ENCODE results near the gene ACSBG1. TPM values are rescaled to one million over a fixed set of nuclear protein-coding genes. Genes with fewer than 3 reads are reported as not detected.
A peak's percentile ranks its signal among the peaks of the same experiment; 100 is the strongest.

Gene ACSBG1
- polyA plus RNA-seq, 2 donors = 0.10 to 0.11 TPM

DNA sequence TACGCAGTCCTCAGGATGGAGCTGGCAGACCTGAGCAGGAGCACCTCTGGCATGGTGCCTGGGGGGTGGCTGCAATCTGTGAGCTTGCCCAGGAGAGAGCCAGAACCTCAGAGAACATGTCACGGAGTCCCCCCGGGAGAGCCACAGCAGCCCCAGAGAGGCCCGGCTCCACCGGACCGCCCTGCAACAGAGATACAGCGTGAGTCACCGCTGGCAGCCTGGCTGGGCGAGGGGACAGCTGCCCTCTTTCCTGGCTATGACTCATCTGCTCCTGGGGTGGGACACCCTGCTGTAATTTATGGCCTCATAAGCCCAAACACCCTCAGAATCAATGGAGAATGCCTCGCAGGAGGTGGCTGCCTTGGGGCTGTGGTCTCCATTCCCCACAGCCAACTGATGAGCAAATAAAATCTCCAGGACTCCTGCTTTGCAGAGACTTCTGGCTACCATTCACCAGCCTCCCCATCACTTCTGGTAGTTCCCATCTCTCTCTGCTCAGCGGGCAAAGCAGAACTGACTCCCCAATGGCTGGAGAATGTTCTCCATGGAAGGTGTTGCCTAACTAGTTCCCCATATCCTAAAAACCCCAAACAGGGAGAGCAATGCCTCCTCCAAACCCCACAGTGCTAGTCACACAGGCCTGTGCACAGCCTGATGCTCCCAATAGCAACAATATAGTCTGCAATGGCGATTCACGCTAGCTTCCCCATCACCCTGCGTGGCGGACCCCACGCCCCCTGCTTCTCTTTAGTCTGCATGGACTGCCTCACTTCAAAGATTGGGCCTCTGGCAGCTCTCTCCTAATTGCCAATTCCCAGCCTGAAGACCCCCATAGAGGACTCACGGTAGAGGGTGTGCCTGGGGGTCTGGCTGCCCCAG, 21.6 kb downstream of the ACSBG1 start:
- Histone ChIP-seq H3K4me3 (ENCODE audit: low read depth in 1 of 2, low read length in 2 of 2) (no peak overlapping the region), H3K27me3 (ENCODE audit: control insufficient read depth in 1 of 2, insufficient read depth in 2 of 2, low read length in 2 of 2) (no peaks in the 10 kb centered on the region), H3K27ac (ENCODE audit: low read depth in 2 of 2, low read length in 1 of 2) (peak overlapping the region in 1 of 2 donors; percentile 25), H3K4me1 (ENCODE audit: control insufficient read depth in 2 of 2, insufficient read depth in 2 of 2, low read length in 1 of 2) (peaks cover 24 to 45% of the 10 kb centered on the region in 2 donors), H3K36me3 (ENCODE audit: control insufficient read depth in 2 of 2, insufficient read depth in 2 of 2, low read length in 1 of 2) (no peaks in the 10 kb centered on the region), H3K9me3 (ENCODE audit: control insufficient read depth in 2 of 2, insufficient read depth in 1 of 2, low read depth in 1 of 2, low read length in 1 of 2) (no peaks in the 10 kb centered on the region)
- WGBS, 2 donors = 54 to 55% methylated on average over 17 of the region's 17 CpGs

DNA sequence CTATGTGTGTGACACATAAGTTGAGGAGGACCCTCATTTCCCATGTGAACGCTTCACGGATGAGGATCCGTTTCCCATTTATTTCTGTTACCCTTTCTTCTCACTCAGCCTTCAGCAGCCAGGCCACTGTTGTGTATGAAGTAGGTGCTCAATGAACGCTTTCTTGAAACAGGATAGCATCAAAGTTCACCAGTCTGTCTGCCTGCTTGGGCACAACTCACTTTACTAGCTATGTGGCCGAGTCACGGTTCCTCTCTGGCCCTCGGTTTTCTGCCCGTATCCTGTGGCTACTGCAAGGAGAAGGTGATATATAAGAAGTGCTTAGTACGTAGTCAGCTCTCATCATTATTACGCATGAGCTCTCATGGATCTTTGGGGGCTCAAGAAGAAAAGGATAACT, 22.4 kb downstream of the ACSBG1 start:
- Histone ChIP-seq H3K27ac (ENCODE audit: low read depth in 2 of 2, low read length in 1 of 2) (no peak overlapping the region), H3K9me3 (ENCODE audit: control insufficient read depth in 2 of 2, insufficient read depth in 1 of 2, low read depth in 1 of 2, low read length in 1 of 2) (no peaks in the 10 kb centered on the region), H3K4me1 (ENCODE audit: control insufficient read depth in 2 of 2, insufficient read depth in 2 of 2, low read length in 1 of 2) (peaks cover 24 to 45% of the 10 kb centered on the region in 2 donors), H3K4me3 (ENCODE audit: low read depth in 1 of 2, low read length in 2 of 2) (no peak overlapping the region), H3K36me3 (ENCODE audit: control insufficient read depth in 2 of 2, insufficient read depth in 2 of 2, low read length in 1 of 2) (no peaks in the 10 kb centered on the region), H3K27me3 (ENCODE audit: control insufficient read depth in 1 of 2, insufficient read depth in 2 of 2, low read length in 2 of 2) (no peaks in the 10 kb centered on the region)
- WGBS, 2 donors = 90 to 91% methylated on average over 10 of the region's 10 CpGs

DNA sequence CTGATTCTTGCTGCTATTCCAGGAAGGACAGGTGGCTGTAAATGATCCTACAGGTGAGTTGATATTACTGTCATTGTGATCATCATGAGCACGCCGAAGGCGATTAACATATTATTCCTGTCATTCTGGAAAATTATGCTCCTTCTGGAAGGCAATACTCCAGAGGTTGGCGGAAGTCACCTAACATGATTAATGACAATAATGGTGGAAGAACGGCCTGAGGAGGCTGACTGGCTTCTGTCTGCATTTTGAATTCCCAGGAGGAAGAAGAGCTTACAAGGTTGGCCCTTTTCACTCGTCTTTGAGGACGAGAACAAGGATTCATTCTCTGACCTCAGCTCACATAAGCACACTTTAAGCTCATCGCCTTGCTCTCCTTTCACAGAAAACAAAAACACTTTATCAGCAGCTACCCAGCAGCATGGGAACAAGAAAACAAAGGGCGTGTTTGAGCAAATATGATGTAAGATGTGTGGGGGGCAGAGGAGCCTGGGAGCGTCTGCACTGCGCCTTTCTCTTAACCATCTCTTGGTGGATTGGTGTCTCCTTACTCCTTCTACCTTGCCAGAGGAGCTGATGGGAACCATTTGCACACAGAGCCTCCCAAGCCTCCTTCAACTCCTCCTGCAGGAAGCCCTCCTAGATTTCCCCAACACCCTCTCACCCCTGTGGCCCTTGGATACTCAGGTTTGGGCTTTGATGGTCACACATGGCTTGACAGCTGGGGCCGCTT, 23.0 kb downstream of the ACSBG1 start:
- no peaks in the 10 kb centered on the region for H3K36me3 ChIP-seq (ENCODE audit: control insufficient read depth in 2 of 2, insufficient read depth in 2 of 2, low read length in 1 of 2)
- H3K27me3 ChIP-seq (ENCODE audit: control insufficient read depth in 1 of 2, insufficient read depth in 2 of 2, low read length in 2 of 2) = no peaks in the 10 kb centered on the region
- H3K4me1 ChIP-seq (ENCODE audit: control insufficient read depth in 2 of 2, insufficient read depth in 2 of 2, low read length in 1 of 2) = peaks cover 21 to 42% of the 10 kb centered on the region in 2 donors
- H3K4me3 ChIP-seq (ENCODE audit: low read depth in 1 of 2, low read length in 2 of 2) = no peak overlapping the region
- peak overlapping the region in 1 of 2 donors; percentile 17 for H3K27ac ChIP-seq (ENCODE audit: low read depth in 2 of 2, low read length in 1 of 2)
- WGBS, 2 donors = 71 to 77% methylated on average over 12 of the region's 12 CpGs
- no peaks in the 10 kb centered on the region for H3K9me3 ChIP-seq (ENCODE audit: control insufficient read depth in 2 of 2, insufficient read depth in 1 of 2, low read depth in 1 of 2, low read length in 1 of 2)

DNA sequence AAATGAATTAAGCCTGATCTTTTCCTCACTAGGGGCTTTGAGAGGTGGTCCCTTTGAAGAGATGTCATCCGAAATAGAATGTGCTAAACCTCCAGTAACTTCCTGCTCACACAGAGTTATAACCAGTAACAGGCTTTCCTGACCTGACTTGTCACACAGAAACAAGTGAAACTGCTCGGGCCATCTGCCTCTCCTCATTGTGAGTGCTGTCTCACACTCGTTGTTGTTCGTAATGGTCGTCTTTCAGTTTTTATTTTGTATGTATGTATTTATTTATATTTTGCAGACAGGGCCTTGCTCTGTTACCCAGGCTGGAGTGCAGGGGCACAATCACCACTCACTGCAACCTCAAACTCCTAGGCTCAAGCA, 24.0 kb downstream of the ACSBG1 start:
- WGBS, 2 donors = 43 to 51% methylated on average over 5 of the region's 5 CpGs
- Histone ChIP-seq H3K36me3 (ENCODE audit: control insufficient read depth in 2 of 2, insufficient read depth in 2 of 2, low read length in 1 of 2) (no peaks in the 10 kb centered on the region), H3K27ac (ENCODE audit: low read depth in 2 of 2, low read length in 1 of 2) (peak overlapping the region; percentile 60 to 91), H3K4me3 (ENCODE audit: low read depth in 1 of 2, low read length in 2 of 2) (no peak overlapping the region), H3K9me3 (ENCODE audit: control insufficient read depth in 2 of 2, insufficient read depth in 1 of 2, low read depth in 1 of 2, low read length in 1 of 2) (no peaks in the 10 kb centered on the region), H3K4me1 (ENCODE audit: control insufficient read depth in 2 of 2, insufficient read depth in 2 of 2, low read length in 1 of 2) (peaks cover 20 to 39% of the 10 kb centered on the region in 2 donors), H3K27me3 (ENCODE audit: control insufficient read depth in 1 of 2, insufficient read depth in 2 of 2, low read length in 2 of 2) (no peaks in the 10 kb centered on the region)

DNA sequence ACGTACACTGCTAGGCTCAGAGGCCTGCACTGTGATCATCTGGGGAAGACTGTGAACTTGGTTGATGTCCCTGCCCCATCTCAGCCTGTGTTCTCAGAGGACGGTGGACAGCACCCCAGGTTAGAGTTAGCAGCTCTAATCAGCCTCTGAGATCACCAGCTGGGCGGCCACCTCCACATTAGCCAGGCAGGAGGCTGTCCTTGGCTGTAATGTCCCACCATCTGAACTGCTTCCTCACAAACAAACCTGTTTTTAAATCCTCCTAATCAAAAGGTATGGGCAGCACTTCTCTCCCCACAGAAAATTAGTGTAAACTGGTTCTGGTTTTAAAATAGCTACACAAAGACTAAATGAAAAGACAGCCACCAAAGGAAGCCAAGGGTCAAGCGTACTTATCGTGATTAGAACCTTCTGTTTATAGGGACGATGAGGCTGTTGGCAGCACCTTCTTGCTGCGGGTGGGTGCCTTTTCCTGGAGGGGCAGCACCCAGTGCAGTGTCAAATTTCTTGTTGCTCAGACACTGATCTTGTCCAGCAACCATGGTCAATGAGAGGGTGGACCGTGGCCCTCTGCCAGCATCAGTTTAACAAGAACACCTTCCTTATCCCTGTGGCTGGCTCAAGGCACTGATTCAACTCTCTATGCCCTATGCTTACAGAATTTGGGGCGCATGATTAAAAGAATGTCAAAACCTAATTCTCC, 24.6 kb downstream of the ACSBG1 start:
- Histone ChIP-seq H3K4me1 (ENCODE audit: control insufficient read depth in 2 of 2, insufficient read depth in 2 of 2, low read length in 1 of 2) (peaks cover 20 to 39% of the 10 kb centered on the region in 2 donors), H3K4me3 (ENCODE audit: low read depth in 1 of 2, low read length in 2 of 2) (no peak overlapping the region), H3K27ac (ENCODE audit: low read depth in 2 of 2, low read length in 1 of 2) (peak overlapping the region; percentile 60 to 91), H3K36me3 (ENCODE audit: control insufficient read depth in 2 of 2, insufficient read depth in 2 of 2, low read length in 1 of 2) (no peaks in the 10 kb centered on the region), H3K9me3 (ENCODE audit: control insufficient read depth in 2 of 2, insufficient read depth in 1 of 2, low read depth in 1 of 2, low read length in 1 of 2) (no peaks in the 10 kb centered on the region), H3K27me3 (ENCODE audit: control insufficient read depth in 1 of 2, insufficient read depth in 2 of 2, low read length in 2 of 2) (no peaks in the 10 kb centered on the region)
- 53 to 61% methylated on average over 9 of the region's 9 CpGs for WGBS, 2 donors

DNA sequence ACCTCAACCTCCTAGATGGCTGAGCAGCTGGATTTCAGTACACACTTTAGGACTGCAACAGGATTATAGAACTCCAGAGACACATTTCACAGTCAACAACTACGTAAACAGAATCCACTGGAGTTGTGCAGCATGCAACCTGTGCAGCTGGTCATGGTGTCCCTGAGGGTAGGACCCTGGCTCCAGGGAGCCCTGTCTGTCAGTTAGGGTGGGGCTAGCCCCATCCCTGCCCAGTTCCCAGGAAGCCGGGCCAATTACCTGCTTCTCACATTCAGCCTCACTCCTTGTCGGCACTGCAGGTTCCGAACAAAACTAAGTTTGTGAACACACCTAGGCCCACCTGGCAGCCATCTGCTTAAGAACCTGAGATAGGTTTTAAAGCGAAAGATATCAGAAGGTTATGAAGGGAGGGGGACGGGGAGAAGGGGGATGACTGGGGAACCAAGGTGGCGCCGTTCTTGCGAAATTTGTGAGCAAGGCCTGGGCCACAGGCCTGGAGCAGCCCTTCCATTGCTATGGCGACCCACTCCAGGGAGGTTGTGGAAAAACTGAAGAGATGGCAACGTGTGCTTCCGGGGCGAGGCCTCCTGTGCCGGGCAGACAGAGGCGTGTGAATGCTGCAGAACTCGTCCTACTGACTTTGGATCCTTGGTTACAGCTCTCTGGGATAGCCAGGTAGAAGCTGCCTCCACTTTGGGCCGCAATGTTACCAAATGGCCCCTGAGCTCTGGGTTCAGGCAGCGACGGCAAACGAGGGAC, 25.3 kb downstream of the ACSBG1 start:
- 72 to 75% methylated on average over 20 of the region's 20 CpGs for WGBS, 2 donors
- Histone ChIP-seq H3K27ac (ENCODE audit: low read depth in 2 of 2, low read length in 1 of 2) (peak overlapping the region; percentile 60 to 91), H3K4me1 (ENCODE audit: control insufficient read depth in 2 of 2, insufficient read depth in 2 of 2, low read length in 1 of 2) (peaks cover 20 to 39% of the 10 kb centered on the region in 2 donors)

DNA sequence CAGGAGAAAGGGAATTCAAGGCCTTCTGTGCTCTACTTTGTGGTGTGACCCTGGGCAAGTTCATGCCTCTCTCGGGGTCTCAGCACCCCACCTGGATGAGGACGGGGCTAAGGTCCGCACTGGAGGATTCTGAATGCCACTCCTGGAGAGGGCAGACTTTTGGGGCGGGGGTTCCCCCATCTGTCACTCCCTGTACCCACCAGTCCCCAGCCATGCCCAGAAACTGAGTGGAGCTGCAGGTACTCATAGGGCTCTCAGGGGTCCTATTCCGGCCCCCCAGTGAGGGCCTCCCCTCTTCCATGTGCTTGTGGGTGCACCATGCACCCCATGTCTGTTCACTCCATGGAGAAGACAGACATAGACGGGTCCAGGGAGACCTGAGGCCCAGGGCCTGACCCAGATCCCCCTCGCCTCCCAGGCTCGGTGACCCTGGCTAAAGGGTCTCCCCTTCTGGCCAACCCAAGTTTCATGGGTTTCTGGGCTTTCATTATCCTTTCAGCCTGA, 26.0 kb downstream of the ACSBG1 start:
- Histone ChIP-seq H3K4me3 (ENCODE audit: low read depth in 1 of 2, low read length in 2 of 2) (no peak overlapping the region), H3K27ac (ENCODE audit: low read depth in 2 of 2, low read length in 1 of 2) (no peak overlapping the region), H3K27me3 (ENCODE audit: control insufficient read depth in 1 of 2, insufficient read depth in 2 of 2, low read length in 2 of 2) (no peaks in the 10 kb centered on the region), H3K4me1 (ENCODE audit: control insufficient read depth in 2 of 2, insufficient read depth in 2 of 2, low read length in 1 of 2) (peaks cover 18 to 32% of the 10 kb centered on the region in 2 donors), H3K9me3 (ENCODE audit: control insufficient read depth in 2 of 2, insufficient read depth in 1 of 2, low read depth in 1 of 2, low read length in 1 of 2) (no peaks in the 10 kb centered on the region), H3K36me3 (ENCODE audit: control insufficient read depth in 2 of 2, insufficient read depth in 2 of 2, low read length in 1 of 2) (no peaks in the 10 kb centered on the region)
- 92 to 94% methylated on average over 8 of the region's 8 CpGs for WGBS, 2 donors

More for the DNA sequence above, 25.3 kb downstream of the ACSBG1 start:
- Histone ChIP-seq H3K36me3 (ENCODE audit: control insufficient read depth in 2 of 2, insufficient read depth in 2 of 2, low read length in 1 of 2) (no peaks in the 10 kb centered on the region), H3K4me3 (ENCODE audit: low read depth in 1 of 2, low read length in 2 of 2) (no peak overlapping the region), H3K27me3 (ENCODE audit: control insufficient read depth in 1 of 2, insufficient read depth in 2 of 2, low read length in 2 of 2) (no peaks in the 10 kb centered on the region), H3K9me3 (ENCODE audit: control insufficient read depth in 2 of 2, insufficient read depth in 1 of 2, low read depth in 1 of 2, low read length in 1 of 2) (no peaks in the 10 kb centered on the region)

DNA sequence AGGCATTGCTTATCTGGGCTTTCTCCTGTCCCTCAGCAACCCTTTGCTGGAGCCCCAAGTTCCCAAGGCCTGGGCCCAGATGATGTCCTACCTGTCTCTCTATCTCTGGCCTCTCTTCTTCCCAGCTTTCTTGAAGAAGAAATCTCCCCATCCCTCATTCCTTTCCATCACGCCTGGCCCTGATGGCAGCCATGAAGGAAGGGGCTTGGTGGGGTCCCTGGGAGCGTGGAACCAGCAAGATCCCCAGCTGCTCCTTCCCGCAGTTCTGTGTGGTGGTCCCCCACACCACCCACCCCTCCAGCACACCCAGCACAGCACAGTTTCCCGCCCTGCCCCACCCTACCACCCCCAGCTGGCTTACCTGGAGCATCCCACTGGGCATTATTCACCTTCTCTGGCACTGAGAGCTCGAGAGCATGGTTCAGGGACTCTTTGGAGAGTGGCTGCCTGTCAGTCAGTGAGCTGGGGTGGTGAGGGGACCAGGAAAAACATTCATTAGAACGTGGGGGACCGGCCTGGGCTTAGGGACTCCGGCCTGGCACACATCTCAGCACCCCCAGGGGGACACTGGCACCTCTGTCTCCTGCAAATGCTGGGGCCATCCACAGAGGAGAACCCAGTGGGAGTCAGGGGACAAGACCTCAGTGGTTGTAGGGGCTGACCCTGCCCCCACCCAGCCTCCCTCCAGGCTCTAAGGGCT, 26.6 kb downstream of the ACSBG1 start:
- Histone ChIP-seq H3K9me3 (ENCODE audit: control insufficient read depth in 2 of 2, insufficient read depth in 1 of 2, low read depth in 1 of 2, low read length in 1 of 2) (no peaks in the 10 kb centered on the region), H3K27ac (ENCODE audit: low read depth in 2 of 2, low read length in 1 of 2) (no peak overlapping the region), H3K36me3 (ENCODE audit: control insufficient read depth in 2 of 2, insufficient read depth in 2 of 2, low read length in 1 of 2) (no peaks in the 10 kb centered on the region), H3K4me1 (ENCODE audit: control insufficient read depth in 2 of 2, insufficient read depth in 2 of 2, low read length in 1 of 2) (peaks cover 13 to 27% of the 10 kb centered on the region in 2 donors), H3K4me3 (ENCODE audit: low read depth in 1 of 2, low read length in 2 of 2) (no peak overlapping the region), H3K27me3 (ENCODE audit: control insufficient read depth in 1 of 2, insufficient read depth in 2 of 2, low read length in 2 of 2) (no peaks in the 10 kb centered on the region)
- WGBS, 2 donors = 81 to 86% methylated on average over 8 of the region's 8 CpGs
